Kidney epithelial cell (primary cell): ENCODE results near the gene CLASP2. TPM values are rescaled to one million over a fixed set of nuclear protein-coding genes. Genes with fewer than 3 reads are reported as not detected.

Experiments
- DNase-seq: peaks from one replicate; pipeline ENCODE4 v3.0.0-alpha.2; 2010; ENCODE audit warnings: low read depth
- H3K27me3 ChIP-seq: 2 replicates; pipeline ENCODE4 v1.6.0; 2011; ENCODE audit warnings: low read length; ENCODE audit not compliant: control insufficient read depth, insufficient read depth
- H3K36me3 ChIP-seq: 2 replicates; pipeline ENCODE4 v1.5.1; 2011; ENCODE audit warnings: low read length; ENCODE audit not compliant: control insufficient read depth, insufficient read depth
- H3K4me3 ChIP-seq: 2 replicates; pipeline ENCODE4 v1.5.1; 2011; ENCODE audit warnings: low read depth, mild to moderate bottlenecking, control low read depth, low read length
- total RNA-seq: library from RNA; depleted of rRNA; stranded (reverse); fragments of >200 nt; gene quantifications from 2 replicates; pipeline ENCODE4 v1.2.3, GENCODE V29; 2015
- TF ChIP-seq, protein P1 (sequence below): IDR thresholded peaks from 2 replicates; pipeline ENCODE4 v1.5.1; 2011; ENCODE audit warnings: mild to moderate bottlenecking, moderate library complexity, low read length, control low read depth, inconsistent platforms; ENCODE audit not compliant: insufficient read depth, poor library complexity, severe bottlenecking

The CLASP2 gene
- total RNA-seq, 1 donor from 2014 or later = 52.4 TPM

DNA sequence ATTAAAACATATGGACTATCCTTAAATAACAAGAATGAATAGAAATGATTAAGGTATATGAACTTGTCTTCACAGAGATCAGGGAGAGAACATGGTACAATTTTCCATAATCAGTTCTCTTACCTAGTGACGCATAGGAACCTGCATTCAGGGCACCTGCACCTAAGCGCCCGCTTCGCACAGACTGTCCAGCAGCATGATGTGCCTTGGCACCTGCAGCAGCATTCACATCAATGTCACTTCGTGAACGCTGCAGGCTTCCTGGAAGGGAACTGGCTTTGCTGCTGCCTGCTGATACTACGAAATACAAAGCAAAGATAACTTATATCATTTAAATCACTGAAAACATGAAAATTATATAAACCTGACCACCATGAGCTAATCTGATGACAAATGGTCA, 115.2 kb downstream of the CLASP2 start:
- Histone ChIP-seq H3K4me3 (no peak overlapping the region), H3K27me3 (no peaks in the 10 kb centered on the region), H3K36me3 (no peaks in the 10 kb centered on the region)
- DNase-seq = no peak
- TF ChIP-seq, protein P1, sequence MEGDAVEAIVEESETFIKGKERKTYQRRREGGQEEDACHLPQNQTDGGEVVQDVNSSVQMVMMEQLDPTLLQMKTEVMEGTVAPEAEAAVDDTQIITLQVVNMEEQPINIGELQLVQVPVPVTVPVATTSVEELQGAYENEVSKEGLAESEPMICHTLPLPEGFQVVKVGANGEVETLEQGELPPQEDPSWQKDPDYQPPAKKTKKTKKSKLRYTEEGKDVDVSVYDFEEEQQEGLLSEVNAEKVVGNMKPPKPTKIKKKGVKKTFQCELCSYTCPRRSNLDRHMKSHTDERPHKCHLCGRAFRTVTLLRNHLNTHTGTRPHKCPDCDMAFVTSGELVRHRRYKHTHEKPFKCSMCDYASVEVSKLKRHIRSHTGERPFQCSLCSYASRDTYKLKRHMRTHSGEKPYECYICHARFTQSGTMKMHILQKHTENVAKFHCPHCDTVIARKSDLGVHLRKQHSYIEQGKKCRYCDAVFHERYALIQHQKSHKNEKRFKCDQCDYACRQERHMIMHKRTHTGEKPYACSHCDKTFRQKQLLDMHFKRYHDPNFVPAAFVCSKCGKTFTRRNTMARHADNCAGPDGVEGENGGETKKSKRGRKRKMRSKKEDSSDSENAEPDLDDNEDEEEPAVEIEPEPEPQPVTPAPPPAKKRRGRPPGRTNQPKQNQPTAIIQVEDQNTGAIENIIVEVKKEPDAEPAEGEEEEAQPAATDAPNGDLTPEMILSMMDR = no peak

DNA sequence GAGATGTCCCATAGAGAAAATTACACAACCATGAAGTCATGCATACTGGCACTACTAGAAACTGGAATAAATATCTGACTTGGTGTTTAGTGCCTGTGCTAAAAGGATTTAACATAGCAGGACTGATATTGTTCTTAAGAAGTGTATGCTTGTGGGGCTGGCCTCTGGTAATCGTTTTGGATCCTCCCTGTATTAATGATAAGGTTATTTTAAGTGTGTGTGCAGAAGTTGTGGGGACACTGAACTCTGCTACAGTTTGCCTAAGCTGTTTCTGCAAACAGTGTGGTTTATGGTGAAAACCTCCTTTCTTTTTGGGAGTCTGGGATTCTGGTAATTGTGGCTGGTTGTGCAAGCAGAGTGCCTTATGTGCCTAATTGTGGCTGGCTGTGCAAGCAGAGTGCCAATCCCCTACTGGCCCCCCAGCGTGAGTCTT, 120.8 kb downstream of the CLASP2 start:
- no peak for DNase-seq
- TF ChIP-seq, protein P1 = no peak
- H3K36me3 ChIP-seq = no peaks in the 10 kb centered on the region
- H3K27me3 ChIP-seq = no peaks in the 10 kb centered on the region
- H3K4me3 ChIP-seq = no peak overlapping the region

DNA sequence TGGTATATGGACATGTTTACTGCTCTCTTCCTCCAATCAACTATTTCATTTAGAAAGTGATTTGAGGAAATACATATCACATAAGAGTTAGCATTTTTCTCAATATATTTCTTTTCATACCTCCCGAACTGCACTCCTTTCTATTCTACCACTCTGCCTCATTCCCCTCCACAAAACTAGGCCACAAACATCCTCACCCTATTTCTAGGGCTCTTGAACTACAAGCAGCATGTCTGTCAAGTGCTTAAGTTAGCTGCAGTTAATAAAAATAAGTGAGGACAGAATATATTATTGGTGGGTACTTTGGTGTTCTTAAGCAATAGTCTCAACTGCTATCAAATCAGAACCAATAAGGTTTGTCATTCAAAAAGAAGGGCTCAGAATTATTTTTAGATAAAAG, 125.1 kb downstream of the CLASP2 start:
- H3K27me3 ChIP-seq = no peaks in the 10 kb centered on the region
- H3K36me3 ChIP-seq = no peaks in the 10 kb centered on the region

DNA sequence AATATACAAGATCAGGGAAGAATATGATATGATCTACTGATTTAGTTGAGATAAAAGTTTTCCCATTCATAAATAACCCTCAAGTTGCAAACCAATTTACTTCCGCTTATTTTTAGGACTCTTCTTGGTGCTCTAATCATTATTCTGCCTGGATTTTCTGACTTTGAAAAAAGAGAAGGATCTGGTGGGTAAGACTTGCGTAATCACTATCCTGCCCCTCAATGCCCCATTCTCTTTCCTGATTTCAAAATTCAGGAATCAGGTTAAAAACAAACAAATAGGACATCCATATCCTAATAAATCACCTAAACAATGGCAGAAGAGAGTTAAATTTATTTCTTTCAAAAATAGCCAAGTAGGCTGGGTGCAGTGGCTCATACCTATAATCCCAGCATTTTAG, 127.5 kb downstream of the CLASP2 start:
- H3K27me3 ChIP-seq = no peaks in the 10 kb centered on the region
- no peak for DNase-seq
- H3K36me3 ChIP-seq = no peaks in the 10 kb centered on the region
- TF ChIP-seq, protein P1 = no peak
- H3K4me3 ChIP-seq = no peak overlapping the region

More for the DNA sequence above, 125.1 kb downstream of the CLASP2 start:
- no peak overlapping the region for H3K4me3 ChIP-seq
- TF ChIP-seq, protein P1 = no peak
- DNase-seq = no peak

DNA sequence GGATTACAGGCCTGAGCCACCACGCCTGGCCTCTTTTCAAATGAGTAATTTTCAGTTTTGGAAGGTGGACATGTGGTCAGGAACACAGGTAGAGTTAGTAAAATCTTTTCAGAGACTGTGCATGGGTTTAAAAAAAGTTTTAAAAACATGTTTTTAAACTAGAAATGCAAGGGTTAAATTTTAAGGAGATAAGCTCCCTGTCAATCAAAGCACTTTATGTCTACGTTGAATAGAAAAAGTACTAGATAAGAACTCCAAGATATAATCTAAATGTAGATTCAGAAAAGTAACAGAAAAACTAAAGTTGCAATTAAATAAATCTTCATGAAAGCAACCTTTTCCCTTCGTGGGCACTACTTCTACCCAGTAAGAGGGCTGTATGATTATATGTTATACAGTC, 131.7 kb downstream of the CLASP2 start:
- Histone ChIP-seq H3K4me3 (no peak overlapping the region), H3K36me3 (no peaks in the 10 kb centered on the region), H3K27me3 (no peaks in the 10 kb centered on the region)
- no peak for DNase-seq
- TF ChIP-seq, protein P1 = no peak

DNA sequence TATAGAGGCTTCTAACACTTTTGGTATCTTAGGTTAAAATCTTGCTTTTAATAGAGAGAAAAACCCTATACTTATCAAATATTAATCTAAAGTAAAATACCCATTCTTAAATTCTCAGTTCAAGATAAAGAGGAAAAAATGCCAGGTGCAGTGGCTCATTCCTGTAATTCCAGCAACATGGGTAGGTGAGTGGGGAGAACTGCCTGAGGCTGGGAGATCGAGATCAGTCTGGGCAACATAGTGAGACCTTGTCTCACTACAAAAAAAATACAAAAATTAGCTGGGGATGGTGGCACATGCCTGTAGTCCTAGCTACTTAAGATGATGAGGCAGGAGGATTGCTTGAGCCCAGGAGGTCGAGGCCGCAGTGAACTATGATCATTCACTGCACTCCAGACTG, 135.8 kb downstream of the CLASP2 start:
- H3K27me3 ChIP-seq = no peaks in the 10 kb centered on the region
- TF ChIP-seq, protein P1 = no peak
- no peak overlapping the region for H3K4me3 ChIP-seq
- H3K36me3 ChIP-seq = no peaks in the 10 kb centered on the region
- DNase-seq = no peak
